Measurements from ENCODE around the gene CENPA.

GRCh38 chr2:26739514-26739913 is 46.3 kb upstream of the CENPA start:
- TF ChIP-seq, protein P1, sequence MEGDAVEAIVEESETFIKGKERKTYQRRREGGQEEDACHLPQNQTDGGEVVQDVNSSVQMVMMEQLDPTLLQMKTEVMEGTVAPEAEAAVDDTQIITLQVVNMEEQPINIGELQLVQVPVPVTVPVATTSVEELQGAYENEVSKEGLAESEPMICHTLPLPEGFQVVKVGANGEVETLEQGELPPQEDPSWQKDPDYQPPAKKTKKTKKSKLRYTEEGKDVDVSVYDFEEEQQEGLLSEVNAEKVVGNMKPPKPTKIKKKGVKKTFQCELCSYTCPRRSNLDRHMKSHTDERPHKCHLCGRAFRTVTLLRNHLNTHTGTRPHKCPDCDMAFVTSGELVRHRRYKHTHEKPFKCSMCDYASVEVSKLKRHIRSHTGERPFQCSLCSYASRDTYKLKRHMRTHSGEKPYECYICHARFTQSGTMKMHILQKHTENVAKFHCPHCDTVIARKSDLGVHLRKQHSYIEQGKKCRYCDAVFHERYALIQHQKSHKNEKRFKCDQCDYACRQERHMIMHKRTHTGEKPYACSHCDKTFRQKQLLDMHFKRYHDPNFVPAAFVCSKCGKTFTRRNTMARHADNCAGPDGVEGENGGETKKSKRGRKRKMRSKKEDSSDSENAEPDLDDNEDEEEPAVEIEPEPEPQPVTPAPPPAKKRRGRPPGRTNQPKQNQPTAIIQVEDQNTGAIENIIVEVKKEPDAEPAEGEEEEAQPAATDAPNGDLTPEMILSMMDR (IDR thresholded peaks at IDR 0.05): no peak
- no peak for TF ChIP-seq POLR2A (IDR thresholded peaks at IDR 0.05)
